HepG2 (cell line): ENCODE data around the gene SLC6A4. TPM values are rescaled to one million over a fixed set of nuclear protein-coding genes. Genes with fewer than 3 reads are reported as not detected.
A peak's percentile ranks its signal among the peaks of the same experiment; 100 is the strongest.

Source experiments
- AGO2 ChIP-seq: fragments of 200-400 bp; formaldehyde crosslinking; optimal IDR thresholded peaks from 2 replicates; pipeline ENCODE3; 2017; ENCODE audit warnings: mild to moderate bottlenecking, low read depth, low read length, moderate library complexity
- ARNT2 ChIP-seq: sonication (generic); formaldehyde crosslinking; IDR thresholded peaks from 2 replicates; pipeline ENCODE4 v1.8.0; 2022; ENCODE audit warnings: mild to moderate bottlenecking, low read depth, missing genetic modification reagents, moderate library complexity
- ATF7 ChIP-seq, 2 experiments: fragments of 450-650 bp in 1 of 2; sonication (generic) in 1 of 2; formaldehyde crosslinking in 1 of 2; IDR thresholded peaks; 2 replicates each; pipeline versions ENCODE4 v1.4.0 to v1.6.1; 2016 to 2020; ENCODE audit warnings: antibody characterized with exemption in 1 of 2, mild to moderate bottlenecking in 1 of 2, missing genetic modification reagents in 1 of 2
- DNMT1 ChIP-seq: sonication (generic); formaldehyde crosslinking; IDR thresholded peaks from 2 replicates; pipeline ENCODE4 v1.5.1; 2020; ENCODE audit warnings: mild to moderate bottlenecking, missing genetic modification reagents
- HNF1B ChIP-seq: sonication (generic); formaldehyde crosslinking; IDR thresholded peaks from 2 replicates; pipeline ENCODE4 v1.5.1; 2020; ENCODE audit warnings: mild to moderate bottlenecking, moderate library complexity, missing genetic modification reagents
- MAFG ChIP-seq: sonication (generic); formaldehyde crosslinking; IDR thresholded peaks from 2 replicates; pipeline ENCODE4 v1.5.1; 2020; ENCODE audit warnings: mild to moderate bottlenecking, missing genetic modification reagents
- MIER2 ChIP-seq: IDR thresholded peaks from 2 replicates; pipeline ENCODE4 v1.6.1; 2016; ENCODE audit warnings: missing biosample characterization, missing genetic modification reagents
- SRY ChIP-seq: sonication (generic); formaldehyde crosslinking; IDR thresholded peaks from 2 replicates; pipeline ENCODE4 v1.8.0; 2022; ENCODE audit warnings: mild to moderate bottlenecking, missing genetic modification reagents
- STAG1 ChIP-seq: sonication (generic); formaldehyde crosslinking; IDR thresholded peaks from 2 replicates; pipeline ENCODE4 v1.4.0; 2020; ENCODE audit warnings: missing genetic modification reagents
- SYNCRIP ChIP-seq: fragments of 200-400 bp; formaldehyde crosslinking; IDR thresholded peaks from 2 replicates; pipeline ENCODE4 v1.6.1; 2018; ENCODE audit warnings: mild to moderate bottlenecking, low read depth, low read length; ENCODE audit not compliant: insufficient read depth
- ZC3H13 ChIP-seq: sonication (generic); formaldehyde crosslinking; IDR thresholded peaks from 2 replicates; pipeline ENCODE4 v1.8.1; 2023; ENCODE audit warnings: mild to moderate bottlenecking, missing genetic modification reagents, moderate library complexity
- ZFP41 ChIP-seq: sonication (generic); formaldehyde crosslinking; IDR thresholded peaks from 2 replicates; pipeline ENCODE4 v1.4.0; 2020; ENCODE audit warnings: mild to moderate bottlenecking, missing genetic modification reagents, borderline replicate concordance
- ZMAT3 ChIP-seq: sonication (generic); formaldehyde crosslinking; conservative IDR thresholded peaks from 2 replicates; pipeline ENCODE4 v1.7.0; 2021; ENCODE audit warnings: missing genetic modification reagents
- ZNF232 ChIP-seq: sonication (generic); formaldehyde crosslinking; IDR thresholded peaks from 2 replicates; pipeline ENCODE4 v1.4.0; 2020; ENCODE audit warnings: missing genetic modification reagents, borderline replicate concordance
- ZNF3 ChIP-seq: IDR thresholded peaks from 2 replicates; pipeline ENCODE4 v1.7.0; 2017; ENCODE audit warnings: inconsistent platforms
- ZNF30 ChIP-seq: sonication (generic); formaldehyde crosslinking; IDR thresholded peaks from 2 replicates; pipeline ENCODE4 v1.5.0; 2020; ENCODE audit warnings: mild to moderate bottlenecking, missing genetic modification reagents
- ZNF350 ChIP-seq: sonication (generic); formaldehyde crosslinking; IDR thresholded peaks from 2 replicates; pipeline ENCODE4 v1.4.0; 2020; ENCODE audit warnings: mild to moderate bottlenecking, low read depth, missing genetic modification reagents, borderline replicate concordance
- ZNF501 ChIP-seq: sonication (generic); formaldehyde crosslinking; IDR thresholded peaks from 2 replicates; pipeline ENCODE4 v1.5.1; 2020; ENCODE audit warnings: mild to moderate bottlenecking, moderate library complexity, missing genetic modification reagents
- ZNF512 ChIP-seq: sonication (generic); formaldehyde crosslinking; IDR thresholded peaks from 2 replicates; pipeline ENCODE4 v1.4.0; 2020; ENCODE audit warnings: mild to moderate bottlenecking, missing genetic modification reagents
- ZNF547 ChIP-seq: sonication (generic); formaldehyde crosslinking; IDR thresholded peaks from 2 replicates; pipeline ENCODE4 v1.5.1; 2020; ENCODE audit warnings: mild to moderate bottlenecking, missing genetic modification reagents
- ZNF552 ChIP-seq: sonication (generic); formaldehyde crosslinking; IDR thresholded peaks from 2 replicates; pipeline ENCODE4 v1.9.0; 2022; ENCODE audit warnings: missing genetic modification reagents, mild to moderate bottlenecking, borderline replicate concordance
- ZNF614 ChIP-seq: IDR thresholded peaks from 2 replicates; pipeline ENCODE4 v1.6.1; 2018; ENCODE audit warnings: missing biosample characterization, missing genetic modification reagents, inconsistent platforms, borderline replicate concordance
- ZSCAN12 ChIP-seq: sonication (generic); formaldehyde crosslinking; IDR thresholded peaks from 2 replicates; pipeline ENCODE4 v1.9.0; 2021; ENCODE audit warnings: mild to moderate bottlenecking, missing genetic modification reagents
- polyA plus RNA-seq, 8 experiments: library from polyadenylated mRNA; depleted of rRNA in 3 of 8; stranded (reverse) in 7 of 8; unstranded in 1 of 8; fragments of >200 nt; fragmentation: Illumina TruSeq in 4 of 8; extraction: Trizol in 4 of 8; gene quantifications; 2 replicates each; pipeline versions ENCODE4 v1.2.1 to v1.2.3, GENCODE V29; 2011 to 2016; ENCODE audit warnings: low read depth in 4 of 8, missing spikeins in 1 of 8, mixed read lengths in 1 of 8; ENCODE audit not compliant: insufficient read depth in 1 of 8
- total RNA-seq, 5 experiments: library from RNA; depleted of rRNA; stranded (reverse); fragments of >200 nt; fragmentation: Illumina TruSeq; extraction: Trizol; gene quantifications; 2 replicates each; pipeline ENCODE4 v1.2.3, GENCODE V29; 2016; ENCODE audit warnings: low read depth in 1 of 5
- TF ChIP-seq, protein P1 (sequence below): sonication (generic); formaldehyde crosslinking; IDR thresholded peaks from 2 replicates; pipeline ENCODE4 v1.4.0; 2020; ENCODE audit warnings: missing genetic modification reagents
- TF ChIP-seq, protein P2 (sequence below): sonication (generic); formaldehyde crosslinking; IDR thresholded peaks from 2 replicates; pipeline ENCODE4 v1.8.1; 2023; ENCODE audit warnings: mild to moderate bottlenecking, missing genetic modification reagents
- TF ChIP-seq, protein P3 (sequence below): sonication (generic); formaldehyde crosslinking; IDR thresholded peaks from 2 replicates; pipeline ENCODE4 v1.4.0; 2020; ENCODE audit warnings: missing genetic modification reagents

The SLC6A4 gene
- total and polyA plus RNA-seq, 2 of the 13 experiments (the other 11 are each of a cell fraction or from before 2014, with no cell fraction given): 7.6 to 20.3 TPM

- TF ChIP-seq SYNCRIP: no peak
- no peak for TF ChIP-seq ZNF501 (CRISPR knock-in tag)
- TF ChIP-seq ZNF512 (CRISPR knock-in tag): no peak
- no peak for TF ChIP-seq ZNF547 (CRISPR knock-in tag)
- no peak for TF ChIP-seq ZNF232 (CRISPR knock-in tag)
- no peak for TF ChIP-seq ZNF350 (CRISPR knock-in tag)
- no peak for TF ChIP-seq ZNF614 (CRISPR knock-in tag)
- TF ChIP-seq ZNF30: no peak
- TF ChIP-seq ARNT2 (CRISPR knock-in tag): no peak
- no peak for TF ChIP-seq ZC3H13
- TF ChIP-seq ZFP41 (CRISPR knock-in tag): no peak
- no peak for TF ChIP-seq MAFG (CRISPR knock-in tag)
- TF ChIP-seq HNF1B (CRISPR knock-in tag): no peak
- TF ChIP-seq MIER2 (CRISPR knock-in tag): no peak
- TF ChIP-seq ATF7 (IDR thresholded peaks at IDR 0.05): no peak
- TF ChIP-seq ATF7 (CRISPR knock-in tag; IDR thresholded peaks at IDR 0.05): no peak
- no peak for TF ChIP-seq STAG1 (CRISPR knock-in tag)
- TF ChIP-seq SRY (CRISPR knock-in tag): no peak
- TF ChIP-seq, protein P1, sequence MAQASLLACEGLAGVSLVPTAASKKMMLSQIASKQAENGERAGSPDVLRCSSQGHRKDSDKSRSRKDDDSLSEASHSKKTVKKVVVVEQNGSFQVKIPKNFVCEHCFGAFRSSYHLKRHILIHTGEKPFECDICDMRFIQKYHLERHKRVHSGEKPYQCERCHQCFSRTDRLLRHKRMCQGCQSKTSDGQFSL (CRISPR knock-in tag): peak; percentile 17; the same call in 1 of the 2 replicates
- peak; percentile 81; the same call in 1 of the 2 replicates for TF ChIP-seq ZNF3 (CRISPR knock-in tag)
- no peak for TF ChIP-seq DNMT1
- no peak for TF ChIP-seq AGO2
- no peak for TF ChIP-seq ZNF552 (CRISPR knock-in tag)
- TF ChIP-seq ZMAT3 (CRISPR knock-in tag): no peak
- TF ChIP-seq, protein P2, sequence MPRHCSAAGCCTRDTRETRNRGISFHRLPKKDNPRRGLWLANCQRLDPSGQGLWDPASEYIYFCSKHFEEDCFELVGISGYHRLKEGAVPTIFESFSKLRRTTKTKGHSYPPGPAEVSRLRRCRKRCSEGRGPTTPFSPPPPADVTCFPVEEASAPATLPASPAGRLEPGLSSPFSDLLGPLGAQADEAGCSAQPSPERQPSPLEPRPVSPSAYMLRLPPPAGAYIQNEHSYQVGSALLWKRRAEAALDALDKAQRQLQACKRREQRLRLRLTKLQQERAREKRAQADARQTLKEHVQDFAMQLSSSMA (CRISPR knock-in tag): no peak
- TF ChIP-seq, protein P3, sequence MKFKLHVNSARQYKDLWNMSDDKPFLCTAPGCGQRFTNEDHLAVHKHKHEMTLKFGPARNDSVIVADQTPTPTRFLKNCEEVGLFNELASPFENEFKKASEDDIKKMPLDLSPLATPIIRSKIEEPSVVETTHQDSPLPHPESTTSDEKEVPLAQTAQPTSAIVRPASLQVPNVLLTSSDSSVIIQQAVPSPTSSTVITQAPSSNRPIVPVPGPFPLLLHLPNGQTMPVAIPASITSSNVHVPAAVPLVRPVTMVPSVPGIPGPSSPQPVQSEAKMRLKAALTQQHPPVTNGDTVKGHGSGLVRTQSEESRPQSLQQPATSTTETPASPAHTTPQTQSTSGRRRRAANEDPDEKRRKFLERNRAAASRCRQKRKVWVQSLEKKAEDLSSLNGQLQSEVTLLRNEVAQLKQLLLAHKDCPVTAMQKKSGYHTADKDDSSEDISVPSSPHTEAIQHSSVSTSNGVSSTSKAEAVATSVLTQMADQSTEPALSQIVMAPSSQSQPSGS (CRISPR knock-in tag): no peak
- no peak for TF ChIP-seq ZSCAN12
These were observed 3.0 kb upstream of the SLC6A4 start (continued) for GRCh38 chr17:30238387-30239088.
